K562 (cell line): ENCODE results near the gene DYNLT2B. TPM values are rescaled to one million over a fixed set of nuclear protein-coding genes. Genes with fewer than 3 reads are reported as not detected.

Experiments
- ATF2 ChIP-seq: sonication (generic); formaldehyde crosslinking; IDR thresholded peaks from 2 replicates; pipeline ENCODE4 v1.8.1; 2022; ENCODE audit warnings: missing genetic modification reagents
- E2F6 ChIP-seq, 2 experiments: IDR thresholded peaks; 2 replicates each; pipeline ENCODE4 v1.6.1; 2011; ENCODE audit warnings: borderline replicate concordance in 1 of 2, control low read depth in 1 of 2, low read depth in 1 of 2, low read length in 1 of 2, mild to moderate bottlenecking in 1 of 2, mixed read lengths in 1 of 2, moderate library complexity in 1 of 2; ENCODE audit not compliant: insufficient read depth in 1 of 2, insufficient read length in 1 of 2, poor library complexity in 1 of 2, severe bottlenecking in 1 of 2; ENCODE audit errors: extremely low read depth in 1 of 2
- E2F8 ChIP-seq: fragments of 450-650 bp; IDR thresholded peaks from 2 replicates; pipeline ENCODE4 v1.7.1; 2018; ENCODE audit warnings: mild to moderate bottlenecking, low read depth; ENCODE audit not compliant: partially characterized antibody
- ETV1 ChIP-seq: fragments of 450-650 bp; conservative IDR thresholded peaks from 2 replicates; pipeline ENCODE4 v1.6.1; 2016; ENCODE audit warnings: missing genetic modification characterization, control low read depth, low read depth, missing compliant biosample characterization
- GABPA ChIP-seq: fragments of 200-800 bp; sonication (Bioruptor generic); conservative IDR thresholded peaks from 2 replicates; pipeline ENCODE4 v1.6.1; 2016; ENCODE audit warnings: low read depth, missing genetic modification characterization, missing compliant biosample characterization
- HOMEZ ChIP-seq: fragments of 250-450 bp; sonication (Bioruptor Pico); IDR thresholded peaks from 2 replicates; pipeline ENCODE4 v1.4.0; 2020; ENCODE audit warnings: mild to moderate bottlenecking, moderate library complexity
- L3MBTL2 ChIP-seq: fragments of 450-650 bp; IDR thresholded peaks from 2 replicates; pipeline ENCODE4 v1.6.1; 2016; ENCODE audit warnings: mild to moderate bottlenecking, moderate library complexity
- MBD1 ChIP-seq: fragments of 250-450 bp; sonication (Bioruptor Pico); IDR thresholded peaks from 2 replicates; pipeline ENCODE4 v1.8.0; 2022; ENCODE audit warnings: inconsistent platforms
- MCM3 ChIP-seq: fragments of 450-650 bp; IDR thresholded peaks from 2 replicates; pipeline ENCODE4 v1.6.1; 2016
- MEIS2 ChIP-seq: fragments of 450-650 bp; IDR thresholded peaks from 2 replicates; pipeline ENCODE4 v1.6.1; 2014; ENCODE audit warnings: mild to moderate bottlenecking; ENCODE audit not compliant: partially characterized antibody
- MXI1 ChIP-seq: IDR thresholded peaks from 2 replicates; pipeline ENCODE4 v1.6.1; 2011; ENCODE audit warnings: low read depth, mild to moderate bottlenecking, improper control_type of control experiment, low read length
- PRMT5 ChIP-seq: sonication (generic); formaldehyde crosslinking; IDR thresholded peaks from 2 replicates; pipeline ENCODE4 v1.5.0; 2020; ENCODE audit warnings: missing genetic modification reagents
- STAT5A ChIP-seq: IDR thresholded peaks from 2 replicates; pipeline ENCODE4 v1.6.1; 2012; ENCODE audit warnings: low read length, inconsistent platforms, borderline replicate concordance
- ZFP91 ChIP-seq: sonication (generic); formaldehyde crosslinking; IDR thresholded peaks from 2 replicates; pipeline ENCODE4 v1.8.0; 2022; ENCODE audit warnings: mild to moderate bottlenecking, missing genetic modification reagents
- ZNF146 ChIP-seq: IDR thresholded peaks from one replicate; pipeline ENCODE4 v1.6.1; 2018; ENCODE audit warnings: missing compliant biosample characterization; ENCODE audit not compliant: unreplicated experiment
- ZNF436 ChIP-seq: fragments of 250-450, 450-650 bp; sonication (Bioruptor Pico); formaldehyde crosslinking; IDR thresholded peaks from 2 replicates; pipeline ENCODE4 v1.7.0; 2020; ENCODE audit warnings: mild to moderate bottlenecking
- ZNF696 ChIP-seq: fragments of 250-450 bp; sonication (Bioruptor Pico); conservative IDR thresholded peaks from 2 replicates; pipeline ENCODE4 v1.4.0; 2020; ENCODE audit warnings: mild to moderate bottlenecking, moderate library complexity
- ZNF76 ChIP-seq: fragments of 250-450 bp; sonication (Bioruptor Pico); IDR thresholded peaks from 2 replicates; pipeline ENCODE4 v1.4.0; 2020; ENCODE audit warnings: mild to moderate bottlenecking, moderate library complexity, borderline replicate concordance
- polyA plus RNA-seq, 8 experiments: library from polyadenylated mRNA; depleted of rRNA in 4 of 8; stranded (reverse) in 5 of 8; unstranded in 3 of 8; fragments of >200 nt; fragmentation: Nextera tagmentation in 2 of 8; fragmentation: Illumina TruSeq in 1 of 8; extraction: Ambion mirVana in 2 of 8; extraction: Trizol in 1 of 8; gene quantifications; 2 replicates each; pipeline versions ENCODE4 v1.2.1 to v1.2.3, GENCODE V29; 2011 to 2014; ENCODE audit warnings: inconsistent platforms in 1 of 8, missing spikeins in 1 of 8
- total RNA-seq, 7 experiments: library from RNA; depleted of rRNA in 6 of 7; stranded (reverse); fragments of >200 nt in 6 of 7; fragmentation: Illumina TruSeq in 2 of 7; extraction: Trizol in 2 of 7; gene quantifications; 2 replicates each; pipeline versions ENCODE4 v1.2.1 to v1.2.3, GENCODE V29; 2011 to 2021; ENCODE audit warnings: low replicate concordance in 1 of 7

The DYNLT2B gene
- total and polyA plus RNA-seq, 9 of the 15 experiments (the other 6 are each of a cell fraction or from before 2014, with no cell fraction given): 6.5 to 19.9 (median 8.7) TPM

- TF ChIP-seq E2F8: no peak
- TF ChIP-seq ZNF76 (CRISPR knock-in tag): no peak
- TF ChIP-seq MXI1: no peak
- TF ChIP-seq ZFP91 (CRISPR knock-in tag): no peak
- no peak for TF ChIP-seq ETV1 (tag)
- TF ChIP-seq STAT5A: peak; percentile 86
- no peak for TF ChIP-seq PRMT5 (CRISPR knock-in tag)
- no peak for TF ChIP-seq ZNF436 (CRISPR knock-in tag)
- no peak for TF ChIP-seq ZNF696 (CRISPR knock-in tag)
- TF ChIP-seq GABPA (tag): 0 out of 2 replicates have a peak, but pooled peaks have one; percentile 21
- TF ChIP-seq MBD1 (CRISPR knock-in tag): no peak
- TF ChIP-seq ATF2 (CRISPR knock-in tag): no peak
- TF ChIP-seq E2F6 (IDR thresholded peaks at IDR 0.05; ENCODE audit: borderline replicate concordance in 1 of 2, extremely low read depth in 1 of 2, insufficient read depth in 1 of 2, insufficient read length in 1 of 2, low read depth in 1 of 2, low read length in 1 of 2, poor library complexity in 1 of 2, severe bottlenecking in 1 of 2): no peak
- TF ChIP-seq MEIS2: peak; percentile 90
- TF ChIP-seq ZNF146 (CRISPR knock-in tag): no peak
- peak; percentile 32; the same call in 1 of the 2 replicates for TF ChIP-seq L3MBTL2
- no peak for TF ChIP-seq MCM3
- TF ChIP-seq HOMEZ: no peak
These were observed 43.5 kb downstream of the DYNLT2B start (continued) for GRCh38 chr3:196274585-196274984.
